Activated T-helper 9 cell treated with anti-CD3 and anti-CD28 coated beads, Interleukin-2, amount 50 U/mL, for 16 hours (primary cell): ENCODE data around the gene SLC5A2.
"Not testable (repeated sequence)": the region's sequence is repeated elsewhere in the genome, so short reads cannot be mapped to it uniquely, and the experiment has no call there.

Experiments used
- DNase-seq: peaks from one replicate; pipeline ENCODE4 v3.0.0-alpha.2; 2020; ENCODE audit warnings: low read depth

Gene SLC5A2

DNA sequence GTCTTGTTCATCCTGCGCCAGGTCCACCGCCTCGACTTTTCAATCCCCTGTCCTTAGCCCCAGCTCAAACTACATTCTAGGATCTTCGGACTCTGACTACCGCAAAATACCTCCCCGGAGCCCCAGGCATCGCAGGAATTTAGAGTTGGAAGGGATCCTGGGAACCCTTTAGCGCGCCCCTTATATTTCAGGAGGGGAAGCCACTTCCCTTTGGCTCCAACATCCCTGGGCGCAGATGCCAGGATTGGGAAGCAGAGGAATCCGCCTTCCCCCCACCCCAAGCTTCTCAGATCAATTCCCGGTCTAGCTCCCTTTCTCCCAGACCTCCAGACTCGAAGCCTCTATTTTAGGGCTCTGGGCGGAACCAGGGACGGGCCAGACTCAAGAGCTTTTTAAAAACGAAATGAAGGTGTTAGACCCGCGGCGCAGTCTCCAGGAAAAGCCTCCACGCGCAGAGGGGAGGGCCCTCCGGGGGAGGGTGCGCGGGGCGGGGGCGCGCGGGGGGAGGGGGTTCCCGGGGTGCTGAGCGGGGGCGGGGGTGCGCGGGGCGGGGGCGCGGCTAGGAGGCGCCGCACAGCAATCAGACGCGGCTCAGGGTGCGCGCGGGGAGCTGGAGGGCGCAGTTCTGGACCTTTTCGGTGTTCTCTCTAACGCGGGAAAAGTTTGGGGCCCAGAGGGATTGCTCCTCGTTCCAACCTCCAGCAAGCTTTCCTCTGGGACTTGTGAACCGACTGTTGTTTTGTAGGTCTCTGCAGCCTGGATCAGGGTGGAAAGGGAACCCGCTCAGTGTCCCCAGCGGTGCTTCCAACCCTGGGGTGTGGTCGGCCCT lies 46.4 kb downstream of the SLC5A2 start:
- no peak for DNase-seq

DNA sequence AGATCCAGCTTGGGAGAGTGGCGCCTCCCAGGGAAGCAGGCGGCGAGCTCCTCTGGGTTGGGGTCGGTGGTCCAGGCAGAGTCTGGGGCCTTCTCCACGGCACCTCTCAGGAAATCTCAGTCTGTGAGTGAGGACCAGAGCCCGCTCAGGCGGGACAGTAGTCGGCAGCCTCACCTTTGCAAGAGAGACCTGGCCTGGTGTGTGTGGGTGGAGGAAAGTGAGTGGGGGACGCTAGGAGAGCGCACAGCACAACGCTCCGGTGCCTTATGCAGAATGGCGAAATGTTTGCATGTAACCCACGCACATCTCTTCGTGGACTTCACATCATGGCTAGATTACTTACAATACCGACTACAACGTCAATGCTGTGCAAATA lies 47.0 kb downstream of the SLC5A2 start:
- DNase-seq = no peak

DNA sequence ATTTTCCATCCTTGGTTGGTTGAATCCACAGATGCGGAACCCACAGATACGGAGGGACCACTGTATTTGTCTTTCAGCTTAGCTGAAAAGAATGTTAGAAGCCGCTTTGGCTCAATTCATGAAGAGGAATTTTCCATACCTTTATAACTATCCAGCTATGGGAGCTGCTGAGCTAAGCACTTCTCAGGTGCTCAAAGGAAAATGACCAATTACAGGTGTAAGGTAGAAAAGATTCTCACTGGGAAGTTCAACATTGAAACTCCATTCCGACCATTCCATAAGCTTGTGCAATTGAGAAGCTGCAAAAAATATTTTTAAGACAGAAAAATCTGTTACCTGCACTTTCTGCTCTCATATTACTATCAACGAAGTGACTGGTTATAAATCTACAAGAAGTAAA lies 47.5 kb downstream of the SLC5A2 start:
- DNase-seq = no peak

DNA sequence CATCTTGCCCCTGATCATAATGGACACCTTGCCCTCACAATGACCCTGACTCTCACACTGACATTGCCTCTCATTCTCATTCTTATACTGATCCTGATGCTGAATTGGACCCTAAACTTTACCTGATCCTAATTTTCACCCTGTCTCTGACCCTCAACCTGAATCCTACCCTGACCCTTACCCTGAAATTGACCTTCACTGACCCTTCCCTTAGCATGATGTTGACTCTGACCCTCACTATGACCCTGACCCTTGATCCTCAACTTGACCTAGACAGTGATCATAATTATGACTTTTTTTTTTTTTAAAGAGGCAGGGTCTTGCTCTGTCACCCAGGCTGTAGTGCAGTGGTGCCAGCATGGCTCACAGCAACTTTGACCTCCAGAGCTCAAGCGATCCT lies 48.2 kb downstream of the SLC5A2 start:
- DNase-seq = no peak

DNA sequence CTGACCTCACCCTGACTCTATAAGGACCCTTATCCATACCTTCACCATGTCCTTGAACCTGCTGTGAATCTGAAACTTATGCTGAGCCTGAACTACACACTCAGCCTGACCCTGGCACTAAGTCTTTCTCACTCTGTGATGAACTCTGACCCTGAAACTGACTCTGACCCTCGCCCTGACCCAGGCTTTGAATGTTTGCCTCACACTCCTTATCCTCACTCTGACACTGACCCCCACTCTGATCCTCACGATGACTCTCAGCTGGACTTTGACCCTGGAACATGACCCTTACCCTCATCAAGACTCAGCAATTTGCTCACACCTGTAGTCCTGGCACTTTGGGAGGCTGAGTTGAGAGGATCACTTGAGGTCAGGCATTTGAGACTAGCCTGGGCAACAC lies 49.2 kb downstream of the SLC5A2 start:
- DNase-seq = no peak

DNA sequence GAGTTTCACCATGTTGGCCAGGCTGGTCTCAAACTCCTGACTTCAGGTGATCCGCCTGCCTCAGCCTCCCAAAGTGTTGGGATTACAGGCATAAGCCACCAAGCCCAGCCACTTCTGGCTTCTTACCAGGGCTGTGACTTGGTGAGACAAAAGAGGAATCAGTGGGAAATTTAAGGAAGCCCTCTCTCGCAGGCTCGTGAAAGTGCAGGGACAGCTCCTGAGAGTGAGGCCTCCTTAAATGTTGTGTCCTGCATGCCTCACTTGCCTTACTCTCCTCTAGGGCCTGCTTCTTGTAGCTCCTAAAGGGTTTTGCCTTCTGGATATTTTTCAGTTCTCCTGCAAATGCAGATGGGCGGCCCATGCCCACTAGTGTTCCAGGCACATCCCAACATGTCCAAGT lies 50.0 kb downstream of the SLC5A2 start:
- DNase-seq = no peak

DNA sequence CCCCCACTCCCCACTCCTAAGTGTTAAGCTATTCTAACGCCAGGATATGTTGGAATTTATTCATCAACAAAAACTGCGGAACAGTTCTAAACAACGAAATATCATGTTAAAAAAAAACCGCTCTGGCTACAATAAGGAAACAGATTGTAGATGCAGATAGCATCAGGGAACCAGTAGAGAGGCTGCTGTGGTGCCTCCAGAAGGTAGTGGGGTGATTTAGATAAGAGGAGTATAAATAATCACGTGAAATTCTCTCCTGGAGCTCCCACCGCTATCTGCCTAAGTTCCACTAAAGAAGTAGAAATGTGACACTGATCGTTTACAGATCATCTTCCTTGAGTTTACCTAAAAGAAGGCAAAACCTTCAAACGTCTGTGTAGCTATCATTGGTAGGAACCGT lies 52.8 kb downstream of the SLC5A2 start:
- no peak for DNase-seq

DNA sequence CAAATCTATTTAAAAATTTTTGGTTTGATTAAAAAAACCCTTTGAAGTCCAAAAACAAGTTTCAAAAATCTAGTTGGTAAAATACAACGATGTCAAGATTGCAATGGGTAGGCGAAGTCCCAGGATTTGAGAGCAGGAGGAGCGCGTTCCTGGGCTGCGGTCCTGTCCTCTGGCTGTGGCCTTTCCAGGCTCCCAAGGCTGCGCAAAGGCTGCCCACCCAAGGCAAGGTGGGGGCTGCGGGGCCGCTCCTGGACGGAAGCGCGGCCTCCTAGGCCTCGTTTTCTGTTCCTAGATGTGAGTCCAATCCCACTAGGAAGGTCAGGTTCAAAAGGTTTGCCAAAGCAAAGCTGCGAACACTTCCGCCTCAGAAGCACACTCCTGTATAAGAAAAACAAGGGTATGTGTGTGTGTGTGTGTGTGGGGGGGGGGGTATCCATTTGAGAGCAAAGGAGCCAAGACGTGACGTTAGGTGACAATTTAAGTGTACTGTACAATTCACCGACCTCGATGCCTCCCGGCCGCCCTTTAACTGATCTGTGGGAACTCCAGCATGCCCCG lies 54.0 kb downstream of the SLC5A2 start:
- DNase-seq = no peak

DNA sequence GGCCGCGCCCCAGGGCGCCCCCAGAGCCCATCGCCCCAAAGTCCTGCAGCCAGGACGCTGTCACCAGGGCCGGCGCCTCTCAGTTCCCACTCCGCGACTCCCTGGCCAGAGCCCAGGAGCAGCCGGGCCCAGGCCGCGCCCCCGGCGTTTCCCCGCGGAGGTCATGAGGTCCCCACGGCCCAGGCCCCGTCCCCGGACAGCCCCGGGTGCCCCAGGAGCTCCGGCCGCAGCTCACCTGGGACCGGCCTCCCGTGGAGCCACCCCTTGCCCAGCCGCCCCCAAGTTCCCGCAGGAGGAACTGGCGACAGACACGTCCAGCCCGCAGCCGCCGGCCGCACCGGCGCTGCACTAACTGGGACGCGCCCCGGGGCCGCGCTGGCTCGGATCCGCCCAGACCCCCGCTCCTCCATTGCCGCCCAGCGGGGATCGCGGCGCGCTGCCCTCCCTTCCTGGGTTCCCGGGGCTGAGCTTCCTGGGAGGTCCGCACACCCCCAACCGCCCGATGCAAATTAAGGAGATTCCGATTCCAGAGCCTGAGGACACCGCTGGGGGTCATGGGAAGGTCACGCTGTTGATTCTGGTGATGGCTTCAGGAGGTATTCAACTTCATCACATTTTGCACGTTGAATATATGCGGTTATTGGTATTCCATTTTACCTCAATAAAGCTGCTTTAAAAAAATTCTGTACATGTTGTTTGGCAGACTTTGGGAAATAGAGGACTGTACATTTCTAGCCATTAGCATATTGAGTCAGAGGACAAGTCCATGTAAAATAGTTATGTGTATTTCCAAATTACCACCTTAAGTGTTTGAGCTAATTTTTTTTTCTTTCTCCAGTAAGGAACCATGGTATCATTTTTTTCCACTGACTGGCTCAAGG lies 54.7 kb downstream of the SLC5A2 start:
- DNase-seq = no peak

DNA sequence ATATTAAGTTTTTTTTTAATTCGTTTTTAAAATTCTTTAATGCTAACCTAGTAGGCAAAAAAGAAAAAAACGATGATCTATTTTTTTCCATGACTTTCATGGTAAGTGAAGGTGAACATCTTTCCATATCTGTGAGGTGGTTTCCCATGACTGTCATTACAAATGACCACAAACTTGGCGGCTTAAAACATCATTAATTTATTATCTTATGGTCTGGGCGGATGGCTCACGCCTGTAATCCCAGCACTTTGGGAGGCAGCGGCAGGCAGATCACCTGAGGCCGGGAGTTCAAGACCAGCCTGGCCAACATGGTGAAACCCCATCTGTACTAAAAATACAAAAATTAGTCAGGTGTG lies 55.3 kb downstream of the SLC5A2 start:
- not testable (repeated sequence) for DNase-seq

DNA sequence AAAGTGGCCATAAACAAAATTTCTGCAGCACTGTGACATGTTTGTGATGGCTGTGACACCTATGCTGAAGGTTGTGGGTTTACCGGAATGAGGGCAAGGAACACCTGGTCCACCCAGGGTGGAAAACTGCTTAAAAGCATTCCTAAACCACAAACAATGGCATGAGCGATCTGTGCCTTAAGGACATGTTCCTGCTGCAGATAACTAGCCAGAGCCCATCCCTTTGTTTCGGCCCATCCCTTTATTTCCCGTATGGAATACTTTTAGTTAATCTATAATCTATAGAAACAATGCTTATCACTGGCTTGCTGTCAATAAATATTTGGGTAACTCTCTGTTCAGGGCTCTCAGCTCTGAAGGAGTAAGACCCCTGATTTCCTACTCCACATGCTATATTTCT lies 56.8 kb downstream of the SLC5A2 start:
- DNase-seq = not testable (repeated sequence)
